OCI-LY3 (cell line): ENCODE measurements around the gene SRPRA.

ENCODE experiments used
- H2AFZ ChIP-seq: fragments of 200-600, 300-600 bp; shearing (Covaris generic); 2 replicates; pipeline ENCODE4 v1.6.0; 2014; ENCODE audit warnings: antibody characterized with exemption, low read depth, low read length
- H3K27ac ChIP-seq: fragments of 200-600, 300-600 bp; sonication (generic); 2 replicates; pipeline ENCODE4 v1.5.1; 2014; ENCODE audit warnings: mild to moderate bottlenecking, low read length, moderate library complexity, mixed read lengths
- H3K27me3 ChIP-seq: fragments of 200-600, 300-600 bp; sonication (generic); 2 replicates; pipeline ENCODE4 v1.6.1; 2014; ENCODE audit warnings: low read depth, low read length, mixed read lengths
- H3K36me3 ChIP-seq: fragments of 200-600, 300-600 bp; sonication (generic); replicated peaks from 2 replicates; pipeline ENCODE3; 2014; ENCODE audit warnings: low read depth, low read length, mixed read lengths
- H3K4me1 ChIP-seq: fragments of 300-600, 200-600 bp; sonication (generic); 2 replicates; pipeline ENCODE4 v1.6.1; 2014; ENCODE audit warnings: low read length, mixed read lengths
- H3K4me2 ChIP-seq: fragments of 200-600, 300-600 bp; sonication (generic); 2 replicates; pipeline ENCODE4 v1.6.1; 2014; ENCODE audit warnings: low read length, mixed read lengths
- H3K4me3 ChIP-seq: fragments of 300-600, 200-600 bp; sonication (generic); 2 replicates; pipeline ENCODE4 v1.5.1; 2014; ENCODE audit warnings: antibody characterized with exemption, mild to moderate bottlenecking, low read length, moderate library complexity
- H3K79me2 ChIP-seq: fragments of 300-600, 200-600 bp; shearing (Covaris generic); 2 replicates; pipeline ENCODE4 v1.6.1; 2014; ENCODE audit warnings: mild to moderate bottlenecking, low read length, mixed read lengths
- H3K9ac ChIP-seq: fragments of 300-600, 200-600 bp; shearing (Covaris generic); 2 replicates; pipeline ENCODE4 v1.6.0; 2014; ENCODE audit warnings: mild to moderate bottlenecking, low read length, moderate library complexity
- H3K9me3 ChIP-seq: fragments of 200-600, 300-600 bp; shearing (Covaris generic); 2 replicates; pipeline ENCODE4 v1.6.1; 2014; ENCODE audit warnings: low read length, mixed read lengths; ENCODE audit not compliant: insufficient read depth
- H4K20me1 ChIP-seq: fragments of 200-600, 300-600 bp; sonication (generic); 2 replicates; pipeline ENCODE4 v1.6.1; 2016; ENCODE audit warnings: low read length, mixed read lengths; ENCODE audit not compliant: insufficient read depth
- CTCF ChIP-seq: fragments of 200-600, 300-600 bp; sonication (generic); IDR thresholded peaks from 2 replicates; pipeline ENCODE4 v1.5.1; 2014; ENCODE audit warnings: antibody characterized with exemption, low read length, low read depth
- EZH2phosphoT487 ChIP-seq: fragments of 200-600 bp; shearing (Covaris generic); IDR thresholded peaks from 2 replicates; pipeline ENCODE4 v1.6.1; 2018; ENCODE audit warnings: antibody characterized with exemption, mixed run types, low read depth

SRPRA gene

GRCh38 chr11:126268708-126269579 lies at the start of gene SRPRA, which contains the start of gene FOXRED1:
Gene SRPRA, minus strand, starts transcription at chr11:126268895. Its CDS starts 91 bp downstream, at chr11:126268804.
Gene FOXRED1, plus strand, starts transcription at chr11:126269154. Its CDS starts 53 bp downstream, at chr11:126269207.
- H3K36me3 ChIP-seq = peaks cover 49% of the 10 kb centered on the region
- peak within 1 kb of the TSS; percentile 93 for H3K4me2 ChIP-seq

GRCh38 chr11:126317756-126318573 lies 49.3 kb upstream of the SRPRA start:
- Histone ChIP-seq H3K79me2 (peaks cover 56% of the 10 kb centered on the region), H3K9ac (peak overlapping the region; percentile 21; the same call in 1 of the 2 replicates), H3K9me3 (no peaks in the 10 kb centered on the region), H3K4me2 (peak overlapping the region; percentile 42), H3K4me3 (no peak overlapping the region), H3K27me3 (no peaks in the 10 kb centered on the region), H4K20me1 (peaks cover 18% of the 10 kb centered on the region; the same call in 1 of the 2 replicates), H3K27ac (peak overlapping the region; percentile 50), H3K4me1 (peaks cover 40% of the 10 kb centered on the region), H3K36me3 (peaks cover 48% of the 10 kb centered on the region), H2AFZ (no peak overlapping the region)
- TF ChIP-seq EZH2phosphoT487 (no peak), CTCF (no peak)

More at GRCh38 chr11:126268708-126269579, at the start of gene SRPRA, which contains the start of gene FOXRED1:
- TF ChIP-seq CTCF (no peak), EZH2phosphoT487 (no peak)
- H3K4me3 ChIP-seq = peak within 1 kb of the TSS; percentile 87
- no peaks in the 10 kb centered on the region for H3K27me3 ChIP-seq
- no peaks in the 10 kb centered on the region for H4K20me1 ChIP-seq
- H3K4me1 ChIP-seq = peaks cover 17% of the 10 kb centered on the region
- H3K27ac ChIP-seq = peak within 1 kb of the TSS; percentile 56
- peak within 1 kb of the TSS; percentile 91 for H3K9ac ChIP-seq
- H3K79me2 ChIP-seq = peaks cover 51% of the 10 kb centered on the region
- H2AFZ ChIP-seq = peak within 1 kb of the TSS; percentile 71
- no peaks in the 10 kb centered on the region for H3K9me3 ChIP-seq

- Histone ChIP-seq H3K27ac (no peak overlapping the region), H4K20me1 (peaks cover 18% of the 10 kb centered on the region; the same call in 1 of the 2 replicates), H3K4me3 (no peak overlapping the region), H2AFZ (no peak overlapping the region), H3K79me2 (peaks cover 58% of the 10 kb centered on the region), H3K27me3 (no peaks in the 10 kb centered on the region), H3K4me1 (peaks cover 46% of the 10 kb centered on the region), H3K4me2 (no peak overlapping the region), H3K9me3 (no peaks in the 10 kb centered on the region), H3K36me3 (peaks cover 53% of the 10 kb centered on the region), H3K9ac (no peak overlapping the region)
- TF ChIP-seq CTCF (no peak), EZH2phosphoT487 (no peak)
These were observed 48.7 kb upstream of the SRPRA start for GRCh38 chr11:126317432-126317755.

- H3K27ac ChIP-seq = peak overlapping the region; percentile 58
- no peak for TF ChIP-seq EZH2phosphoT487
- TF ChIP-seq CTCF = no peak
- peaks cover 40% of the 10 kb centered on the region for H3K79me2 ChIP-seq
These were observed 45.1 kb upstream of the SRPRA start for GRCh38 chr11:126313826-126314225.

More at GRCh38 chr11:126313826-126314225, 45.1 kb upstream of the SRPRA start:
- no peaks in the 10 kb centered on the region for H3K27me3 ChIP-seq
- H2AFZ ChIP-seq = no peak overlapping the region
- H3K9ac ChIP-seq = no peak overlapping the region
- H3K9me3 ChIP-seq = no peaks in the 10 kb centered on the region
- H3K4me1 ChIP-seq = peaks cover 65% of the 10 kb centered on the region
- H3K4me2 ChIP-seq = peak overlapping the region; percentile 43
- H4K20me1 ChIP-seq = peaks cover 29% of the 10 kb centered on the region; the same call in 1 of the 2 replicates
- peaks cover 50% of the 10 kb centered on the region for H3K36me3 ChIP-seq
- H3K4me3 ChIP-seq = no peak overlapping the region
